Measurements from ENCODE around the gene SLC25A26.

Gene SLC25A26

DNA sequence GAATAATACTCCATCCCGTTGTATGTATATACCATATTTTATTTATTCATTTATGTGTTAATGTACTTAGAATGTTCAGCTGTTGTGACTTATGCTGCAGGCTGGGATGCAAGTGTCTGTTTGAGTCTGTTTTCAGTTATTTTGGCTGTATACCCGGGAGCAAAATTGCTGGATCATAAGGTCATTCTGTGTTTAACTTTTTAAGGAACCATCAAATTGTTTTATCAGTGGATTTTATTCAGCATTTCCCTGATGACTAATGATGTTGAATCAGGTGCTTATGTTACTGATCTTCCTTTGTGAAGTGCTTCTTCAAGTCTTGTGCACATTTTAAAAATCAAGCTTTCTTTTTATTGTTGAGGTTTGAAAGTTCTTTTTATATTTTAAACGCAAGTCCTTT, 118.1 kb downstream of the SLC25A26 start:
- TF ChIP-seq, protein P1, sequence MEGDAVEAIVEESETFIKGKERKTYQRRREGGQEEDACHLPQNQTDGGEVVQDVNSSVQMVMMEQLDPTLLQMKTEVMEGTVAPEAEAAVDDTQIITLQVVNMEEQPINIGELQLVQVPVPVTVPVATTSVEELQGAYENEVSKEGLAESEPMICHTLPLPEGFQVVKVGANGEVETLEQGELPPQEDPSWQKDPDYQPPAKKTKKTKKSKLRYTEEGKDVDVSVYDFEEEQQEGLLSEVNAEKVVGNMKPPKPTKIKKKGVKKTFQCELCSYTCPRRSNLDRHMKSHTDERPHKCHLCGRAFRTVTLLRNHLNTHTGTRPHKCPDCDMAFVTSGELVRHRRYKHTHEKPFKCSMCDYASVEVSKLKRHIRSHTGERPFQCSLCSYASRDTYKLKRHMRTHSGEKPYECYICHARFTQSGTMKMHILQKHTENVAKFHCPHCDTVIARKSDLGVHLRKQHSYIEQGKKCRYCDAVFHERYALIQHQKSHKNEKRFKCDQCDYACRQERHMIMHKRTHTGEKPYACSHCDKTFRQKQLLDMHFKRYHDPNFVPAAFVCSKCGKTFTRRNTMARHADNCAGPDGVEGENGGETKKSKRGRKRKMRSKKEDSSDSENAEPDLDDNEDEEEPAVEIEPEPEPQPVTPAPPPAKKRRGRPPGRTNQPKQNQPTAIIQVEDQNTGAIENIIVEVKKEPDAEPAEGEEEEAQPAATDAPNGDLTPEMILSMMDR (IDR thresholded peaks at IDR 0.05; ENCODE audit: low read depth, low read length) = no peak
- DNase-seq = no peak
- Histone ChIP-seq H3K27me3 (ENCODE audit: insufficient read depth, low read depth, severe bottlenecking) (no peaks in the 10 kb centered on the region), H3K36me3 (no peaks in the 10 kb centered on the region), H3K4me3 (ENCODE audit: low read depth, low read length) (no peak overlapping the region), H3K27ac (no peak overlapping the region), H3K9me3 (ENCODE audit: severe bottlenecking) (no peaks in the 10 kb centered on the region)

DNA sequence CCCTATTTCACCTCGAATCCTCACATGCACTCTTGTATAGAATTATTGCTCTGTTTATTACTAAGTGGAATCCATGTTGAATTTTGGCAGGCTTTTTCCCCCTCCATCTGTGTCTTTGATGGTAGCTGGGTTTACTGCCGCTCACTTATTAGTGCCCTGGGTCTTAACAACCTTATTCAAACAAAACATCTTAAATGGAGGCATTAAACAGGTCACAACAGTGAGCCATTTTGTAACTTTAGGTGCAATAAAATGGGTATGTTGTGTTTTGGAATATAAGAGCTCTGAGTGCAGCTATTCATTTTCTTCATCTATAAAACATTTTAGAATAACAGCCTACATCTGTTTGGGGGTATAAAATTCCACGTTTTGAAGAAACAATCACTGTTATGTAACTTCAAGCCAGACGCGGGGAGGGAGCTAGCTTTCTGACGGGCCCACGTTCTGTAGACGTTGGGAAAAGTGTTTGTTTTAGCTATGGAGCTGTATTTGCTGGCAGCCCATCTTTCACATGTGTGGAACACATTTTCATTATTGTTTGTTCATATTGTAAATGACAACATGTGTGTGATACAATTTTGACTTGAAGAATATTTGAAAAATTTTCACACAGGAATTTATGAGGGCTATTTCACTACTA, 122.0 kb downstream of the SLC25A26 start:
- TF ChIP-seq, protein P1 (IDR thresholded peaks at IDR 0.05; ENCODE audit: low read depth, low read length) = no peak
- H3K27ac ChIP-seq = no peak overlapping the region
- no peaks in the 10 kb centered on the region for H3K27me3 ChIP-seq (ENCODE audit: insufficient read depth, low read depth, severe bottlenecking)
- no peak for DNase-seq
- H3K36me3 ChIP-seq = no peaks in the 10 kb centered on the region
- H3K4me3 ChIP-seq (ENCODE audit: low read depth, low read length) = no peak overlapping the region
- no peaks in the 10 kb centered on the region for H3K9me3 ChIP-seq (ENCODE audit: severe bottlenecking)

DNA sequence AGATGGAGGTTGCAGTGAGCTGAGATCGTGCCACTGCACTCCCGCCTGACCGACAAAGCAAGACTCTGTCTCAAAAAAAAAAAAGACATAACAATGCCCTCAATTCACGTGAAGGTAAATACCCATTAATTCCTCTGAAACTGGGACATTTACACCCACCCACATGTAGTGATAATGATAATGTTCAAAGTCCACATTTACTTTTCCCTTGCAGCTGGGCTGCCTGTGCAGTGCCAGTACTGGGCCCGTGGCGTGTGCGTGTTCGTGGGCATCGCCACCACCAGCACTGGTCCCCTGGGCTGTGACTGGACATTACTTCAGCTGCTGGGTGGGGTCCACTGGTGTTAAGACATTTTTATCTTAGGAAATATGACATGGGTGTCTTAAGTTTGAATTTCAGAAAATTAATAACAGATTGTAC, 123.6 kb downstream of the SLC25A26 start:
- TF ChIP-seq, protein P1 (IDR thresholded peaks at IDR 0.05; ENCODE audit: low read depth, low read length) = no peak
- H3K36me3 ChIP-seq = no peaks in the 10 kb centered on the region
- no peak overlapping the region for H3K4me3 ChIP-seq (ENCODE audit: low read depth, low read length)
- H3K27ac ChIP-seq = no peak overlapping the region
- H3K27me3 ChIP-seq (ENCODE audit: insufficient read depth, low read depth, severe bottlenecking) = no peaks in the 10 kb centered on the region
- no peaks in the 10 kb centered on the region for H3K9me3 ChIP-seq (ENCODE audit: severe bottlenecking)
- DNase-seq = no peak

DNA sequence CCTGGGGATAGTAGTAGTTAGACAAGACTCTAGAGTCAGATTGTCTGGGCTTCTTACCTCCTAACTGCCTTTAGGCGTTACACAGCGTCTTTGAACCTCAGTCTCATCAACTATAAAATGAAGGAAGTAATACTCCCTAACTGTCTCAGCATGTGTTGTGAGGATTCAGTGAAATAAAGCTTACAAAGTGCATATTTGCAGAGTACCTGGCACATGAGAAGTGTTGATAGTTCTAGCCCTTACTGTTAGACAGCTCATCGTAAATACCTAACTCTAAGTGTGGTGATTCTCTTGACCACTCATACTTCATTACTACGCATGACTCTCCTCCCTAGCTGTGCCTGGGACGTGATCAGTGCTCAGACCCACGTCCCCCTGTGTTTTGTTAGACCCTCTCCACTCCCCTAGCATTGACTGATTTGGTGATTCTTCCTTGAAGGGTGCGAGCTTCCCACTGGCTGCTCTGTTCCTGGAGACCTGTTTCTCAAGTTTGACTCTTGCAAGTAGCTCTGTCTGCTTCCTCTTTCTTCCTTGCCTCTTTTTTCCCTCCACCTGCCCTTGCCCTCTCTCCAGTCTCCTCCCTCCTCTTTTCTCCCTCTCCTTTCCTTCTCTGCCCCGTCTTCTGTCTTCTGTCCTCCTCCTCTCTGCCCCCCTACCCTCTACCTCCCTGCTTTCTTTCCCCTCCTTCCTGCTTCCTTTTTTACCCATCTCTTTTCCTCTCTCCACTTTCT, 124.2 kb downstream of the SLC25A26 start:
- no peaks in the 10 kb centered on the region for H3K27me3 ChIP-seq (ENCODE audit: insufficient read depth, low read depth, severe bottlenecking)
- H3K36me3 ChIP-seq = no peaks in the 10 kb centered on the region
- no peak overlapping the region for H3K27ac ChIP-seq
- no peak for DNase-seq
- no peaks in the 10 kb centered on the region for H3K9me3 ChIP-seq (ENCODE audit: severe bottlenecking)
- H3K4me3 ChIP-seq (ENCODE audit: low read depth, low read length) = no peak overlapping the region
- TF ChIP-seq, protein P1 (IDR thresholded peaks at IDR 0.05; ENCODE audit: low read depth, low read length) = no peak

DNA sequence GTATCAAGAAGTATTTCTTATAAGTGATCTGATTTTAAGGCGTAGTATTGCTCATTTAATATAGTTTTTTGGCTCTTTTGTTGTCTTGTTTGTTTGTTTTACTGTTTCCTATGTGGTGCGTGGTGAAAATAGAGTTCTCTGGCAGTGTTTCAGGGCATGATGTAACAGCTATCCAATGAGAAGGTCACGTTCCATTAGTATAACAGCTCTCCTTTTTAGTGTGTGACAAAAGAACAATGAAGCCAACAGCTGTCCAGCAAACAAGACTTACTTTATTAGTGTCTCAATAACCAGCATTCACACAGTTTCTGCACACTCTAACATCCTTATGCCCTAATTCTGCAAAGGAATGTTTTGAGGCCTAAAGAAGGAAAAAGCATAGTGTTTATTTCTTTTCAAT, 127.9 kb downstream of the SLC25A26 start:
- TF ChIP-seq, protein P1 (IDR thresholded peaks at IDR 0.05; ENCODE audit: low read depth, low read length) = no peak
- no peaks in the 10 kb centered on the region for H3K36me3 ChIP-seq
- H3K4me3 ChIP-seq (ENCODE audit: low read depth, low read length) = no peak overlapping the region
- no peaks in the 10 kb centered on the region for H3K9me3 ChIP-seq (ENCODE audit: severe bottlenecking)
- no peaks in the 10 kb centered on the region for H3K27me3 ChIP-seq (ENCODE audit: insufficient read depth, low read depth, severe bottlenecking)
- DNase-seq = no peak
- no peak overlapping the region for H3K27ac ChIP-seq

Data from WERI-Rb-1 (cell line).